ENCODE data around the gene FAM53A.
A peak's percentile ranks its signal among the peaks of the same experiment; 100 is the strongest.

The FAM53A gene, protein sequence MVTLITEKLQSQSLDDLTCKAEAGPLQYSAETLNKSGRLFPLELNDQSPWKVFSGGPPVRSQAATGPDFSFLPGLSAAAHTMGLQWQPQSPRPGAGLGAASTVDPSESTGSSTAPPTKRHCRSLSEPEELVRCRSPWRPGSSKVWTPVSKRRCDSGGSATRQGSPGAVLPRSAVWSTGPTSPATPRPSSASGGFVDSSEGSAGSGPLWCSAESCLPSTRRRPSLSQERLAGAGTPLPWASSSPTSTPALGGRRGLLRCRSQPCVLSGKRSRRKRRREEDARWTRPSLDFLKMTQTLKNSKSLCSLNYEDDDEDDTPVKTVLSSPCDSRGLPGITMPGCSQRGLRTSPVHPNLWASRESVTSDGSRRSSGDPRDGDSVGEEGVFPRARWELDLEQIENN

DNA sequence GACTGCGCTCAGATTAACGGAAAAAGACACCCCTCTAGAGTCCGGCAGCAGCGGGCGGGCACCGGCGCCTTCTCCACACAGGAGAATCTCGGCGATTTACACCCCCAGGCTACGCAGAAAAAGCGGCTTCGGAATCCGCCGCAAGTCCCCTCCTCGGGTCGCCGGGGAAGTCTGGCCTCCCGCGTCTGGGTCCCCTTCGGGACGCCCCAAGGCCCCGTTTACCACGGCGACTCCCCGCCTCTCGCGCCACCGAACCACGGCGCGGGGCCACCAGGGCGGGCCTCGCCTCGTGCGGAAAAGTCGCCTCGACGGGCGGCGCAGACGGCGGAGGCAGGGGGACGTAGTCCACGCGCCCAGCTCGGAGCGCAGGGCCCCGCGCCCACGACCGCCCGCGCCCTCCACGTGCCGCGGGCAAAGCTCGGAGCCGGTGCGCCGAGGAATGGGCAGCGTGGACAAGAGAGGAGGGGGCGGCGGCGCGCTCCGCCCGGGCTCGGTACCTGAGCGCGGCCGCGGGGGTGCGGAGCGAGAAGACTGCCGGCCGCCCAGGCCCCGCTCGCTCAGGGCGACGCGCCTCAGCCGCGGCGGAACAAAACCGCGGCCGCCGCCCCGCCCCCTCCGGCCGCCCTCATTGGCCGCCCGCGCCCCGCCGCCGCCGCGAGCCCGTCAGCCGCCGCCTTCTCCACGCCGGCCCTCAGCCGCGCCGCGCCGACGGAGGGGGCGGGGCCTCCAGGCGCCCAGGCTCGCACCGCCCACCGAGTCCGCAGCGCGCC lies at the start of gene FAM53A:
FAM53A (minus strand) TSS at position 578 of the 770 bp plus-strand sequence. CDS start 15,572 bp downstream, outside the sequence.
- DNase-seq (ENCODE audit: low spot score), result peak; percentile 98

DNA sequence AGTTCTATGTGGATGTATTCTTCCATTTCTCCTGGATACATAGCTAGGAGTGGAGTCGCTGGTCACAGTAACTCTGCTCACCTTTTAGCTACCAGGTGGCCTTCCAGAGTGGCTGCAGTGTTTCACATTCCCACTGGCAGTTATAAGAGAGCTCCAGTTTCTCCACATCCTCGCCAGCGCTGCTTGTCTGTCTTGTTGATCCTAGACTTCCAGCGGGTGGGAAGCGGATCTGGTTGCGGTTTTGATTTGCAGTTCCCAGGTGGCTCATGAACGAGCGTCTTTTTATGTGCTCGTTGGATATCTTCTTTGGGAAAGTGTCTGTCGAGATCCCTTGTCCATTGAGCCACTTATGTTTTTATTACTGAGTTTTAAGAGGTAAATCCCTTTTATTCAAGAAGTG lies 48.8 kb upstream of the FAM53A start:
- DNase-seq (ENCODE audit: low spot score), result no peak

DNA sequence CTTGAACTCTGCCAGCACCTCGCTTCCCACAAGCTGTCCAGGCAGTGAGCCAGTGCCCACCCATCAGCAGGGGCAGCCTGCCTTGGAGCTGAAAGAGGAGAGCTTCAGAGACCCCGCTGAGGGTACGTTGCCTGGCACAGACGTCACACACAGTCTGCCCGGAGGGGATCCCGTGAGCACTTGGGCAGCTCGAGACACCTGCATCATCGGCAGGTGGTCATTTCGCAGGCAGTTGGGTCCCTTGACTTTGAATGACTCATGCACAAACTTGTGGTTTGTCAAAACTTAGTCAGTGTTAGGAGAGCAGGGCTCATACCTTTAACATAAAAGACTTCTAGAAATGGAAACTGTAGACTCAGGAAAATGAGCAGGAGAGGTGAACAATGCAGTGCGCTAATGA lies 47.1 kb upstream of the FAM53A start:
- DNase-seq (ENCODE audit: low spot score), result no peak

DNA sequence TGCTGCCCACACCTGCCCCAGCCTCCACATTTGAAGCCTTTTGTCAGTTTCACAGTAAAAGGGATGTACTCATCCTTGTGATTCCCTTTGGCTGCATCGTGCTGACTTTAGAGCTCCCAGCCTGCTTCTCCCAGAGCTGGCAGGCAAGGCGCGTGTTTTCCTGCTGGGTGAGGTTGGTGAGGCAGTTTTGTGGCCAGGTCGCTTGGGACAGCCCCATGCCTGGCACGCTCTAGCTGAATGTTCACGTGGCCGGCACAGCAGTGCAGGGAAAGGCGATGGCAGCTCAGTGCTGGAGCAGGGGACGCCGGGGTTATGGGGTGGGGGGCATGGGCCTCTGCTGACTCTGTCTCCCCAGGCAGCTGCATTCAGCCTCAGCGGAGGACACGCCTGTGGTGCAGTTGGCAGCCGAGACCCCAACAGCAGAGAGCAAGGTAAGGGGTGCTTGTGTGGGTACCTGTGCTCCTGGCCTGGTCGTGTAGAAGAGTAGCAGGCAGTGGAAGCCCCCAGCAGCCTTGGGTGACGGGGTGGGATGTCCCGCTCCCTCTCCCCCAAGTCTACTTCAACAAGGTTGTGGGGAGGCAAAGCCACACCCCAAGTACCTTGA lies 46.5 kb upstream of the FAM53A start:
- DNase-seq (ENCODE audit: low spot score), result no peak

DNA sequence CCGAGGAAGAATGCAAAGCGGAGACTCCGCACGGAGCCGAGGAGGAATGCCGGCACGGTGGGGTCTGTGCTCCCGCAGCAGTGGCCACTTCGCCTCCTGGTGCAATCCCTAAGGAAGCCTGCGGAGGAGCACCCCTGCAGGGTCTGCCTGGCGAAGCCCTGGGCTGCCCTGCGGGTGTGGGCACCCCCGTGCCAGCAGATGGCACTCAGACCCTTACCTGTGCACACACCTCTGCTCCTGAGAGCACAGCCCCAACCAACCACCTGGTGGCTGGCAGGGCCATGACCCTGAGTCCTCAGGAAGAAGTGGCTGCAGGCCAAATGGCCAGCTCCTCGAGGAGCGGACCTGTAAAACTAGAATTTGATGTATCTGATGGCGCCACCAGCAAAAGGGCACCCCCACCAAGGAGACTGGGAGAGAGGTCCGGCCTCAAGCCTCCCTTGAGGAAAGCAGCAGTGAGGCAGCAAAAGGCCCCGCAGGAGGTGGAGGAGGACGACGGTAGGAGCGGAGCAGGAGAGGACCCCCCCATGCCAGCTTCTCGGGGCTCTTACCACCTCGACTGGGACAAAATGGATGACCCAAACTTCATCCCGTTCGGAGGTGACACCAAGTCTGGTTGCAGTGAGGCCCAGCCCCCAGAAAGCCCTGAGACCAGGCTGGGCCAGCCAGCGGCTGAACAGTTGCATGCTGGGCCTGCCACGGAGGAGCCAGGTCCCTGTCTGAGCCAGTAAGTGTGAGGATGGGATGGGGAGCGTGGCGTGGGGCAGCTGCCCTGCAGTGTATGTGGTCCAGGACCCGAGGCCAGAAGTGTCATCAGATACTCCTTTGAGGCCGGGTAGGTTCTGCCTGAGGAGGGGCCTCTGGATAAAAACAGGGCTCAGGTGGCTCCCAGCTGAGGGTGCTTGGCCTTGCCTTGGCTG lies 44.2 kb upstream of the FAM53A start:
- DNase-seq (ENCODE audit: low spot score), result no peak

DNA sequence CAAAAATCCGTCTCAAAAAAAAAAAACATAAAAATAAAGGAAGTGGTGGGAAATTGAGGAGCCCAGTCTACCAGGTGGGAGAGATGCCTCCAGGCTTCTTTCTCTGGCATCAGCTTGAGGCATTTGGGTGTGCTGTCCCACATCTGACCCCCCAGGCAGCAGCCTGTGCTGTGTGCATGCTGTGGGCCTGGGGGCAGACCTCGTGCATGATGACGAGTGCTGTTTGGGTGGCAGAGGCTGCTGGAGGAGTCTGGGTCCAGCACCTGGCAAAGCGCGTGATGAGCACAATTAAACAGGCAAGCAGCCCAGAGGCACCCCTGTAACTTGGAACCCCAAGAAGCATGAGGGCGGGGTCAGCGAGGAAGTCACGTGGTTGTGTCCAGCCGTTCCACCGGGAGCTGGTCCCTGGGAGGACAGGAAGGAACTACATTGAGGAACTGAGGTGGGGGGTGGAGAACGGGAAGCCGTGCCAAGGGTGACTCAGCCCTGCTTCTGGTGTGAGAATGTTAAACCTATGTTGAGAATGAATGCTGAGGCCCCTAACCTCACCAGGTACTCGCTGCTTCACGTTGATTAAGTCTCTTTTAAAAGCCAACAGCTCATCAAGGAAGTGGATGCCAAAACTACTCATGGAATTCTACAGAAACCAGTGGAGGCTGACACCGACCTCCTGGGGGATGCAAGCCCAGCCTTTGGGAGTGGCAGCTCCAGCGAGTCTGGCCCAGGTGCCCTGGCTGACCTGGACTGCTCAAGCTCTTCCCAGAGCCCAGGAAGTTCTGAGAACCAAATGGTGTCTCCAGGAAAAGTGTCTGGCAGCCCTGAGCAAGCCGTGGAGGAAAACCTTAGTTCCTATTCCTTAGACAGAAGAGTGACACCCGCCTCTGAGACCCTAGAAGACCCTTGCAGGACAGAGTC lies 43.3 kb upstream of the FAM53A start:
- DNase-seq (ENCODE audit: low spot score), result no peak

DNA sequence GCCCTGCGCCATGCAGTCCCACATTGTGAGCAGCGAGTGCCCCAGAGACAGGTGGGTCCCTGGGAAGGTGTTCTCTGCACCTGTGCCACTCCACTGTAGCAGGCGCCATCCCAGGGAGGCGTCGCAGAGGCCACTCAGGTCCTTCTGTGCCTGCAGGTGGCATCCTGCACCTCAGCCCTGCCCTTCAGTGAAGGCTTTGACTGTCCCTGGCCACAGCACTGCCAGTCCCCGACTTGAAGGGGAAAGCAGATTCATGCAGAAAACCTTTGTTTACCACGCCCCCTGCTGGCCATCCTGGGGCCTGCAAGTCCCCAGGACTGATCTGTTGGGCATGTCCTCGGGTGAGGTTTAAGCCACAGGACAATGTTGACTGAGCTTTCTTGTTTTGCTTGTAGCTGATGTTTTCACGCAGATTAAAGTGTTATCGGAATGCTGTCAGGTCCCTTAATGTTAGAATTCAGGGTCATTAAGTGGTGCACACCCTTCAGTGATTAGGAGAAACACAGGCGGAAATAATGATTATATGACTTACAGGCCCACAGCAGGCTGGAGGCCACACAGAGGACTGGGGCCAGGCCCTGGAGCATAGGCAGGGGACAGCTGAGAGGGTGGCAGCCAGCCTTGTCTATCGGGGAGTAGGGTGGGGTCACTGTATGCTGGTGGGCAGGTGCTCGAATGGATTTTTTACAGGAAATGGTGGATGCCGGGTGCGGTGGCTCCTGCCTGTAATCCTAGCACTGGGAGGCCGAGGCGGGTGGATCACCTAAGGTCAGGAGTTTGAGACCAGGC lies 42.2 kb upstream of the FAM53A start:
- DNase-seq (ENCODE audit: low spot score), result peak; percentile 86

DNA sequence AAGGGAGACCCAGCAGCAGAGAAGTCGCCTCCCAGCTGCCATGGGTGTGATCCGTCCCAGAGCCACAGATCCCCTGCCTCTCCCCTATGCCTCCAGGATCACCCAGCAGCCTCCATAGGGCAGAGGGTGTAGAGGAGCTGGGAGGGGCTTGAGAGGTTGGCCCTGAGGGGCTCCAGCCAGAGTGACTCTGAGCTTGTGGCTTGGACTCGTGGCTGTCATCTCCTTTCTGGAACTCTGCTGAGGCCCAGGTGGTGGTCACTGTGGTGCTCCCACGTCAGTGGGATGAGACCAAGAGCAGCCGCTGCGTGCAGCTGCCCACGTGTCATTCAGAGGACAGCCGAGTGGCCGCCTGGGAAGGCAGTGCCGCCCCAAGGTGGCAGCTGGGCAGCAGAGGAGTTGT lies 41.4 kb upstream of the FAM53A start:
- no peak for DNase-seq (ENCODE audit: low spot score)

DNA sequence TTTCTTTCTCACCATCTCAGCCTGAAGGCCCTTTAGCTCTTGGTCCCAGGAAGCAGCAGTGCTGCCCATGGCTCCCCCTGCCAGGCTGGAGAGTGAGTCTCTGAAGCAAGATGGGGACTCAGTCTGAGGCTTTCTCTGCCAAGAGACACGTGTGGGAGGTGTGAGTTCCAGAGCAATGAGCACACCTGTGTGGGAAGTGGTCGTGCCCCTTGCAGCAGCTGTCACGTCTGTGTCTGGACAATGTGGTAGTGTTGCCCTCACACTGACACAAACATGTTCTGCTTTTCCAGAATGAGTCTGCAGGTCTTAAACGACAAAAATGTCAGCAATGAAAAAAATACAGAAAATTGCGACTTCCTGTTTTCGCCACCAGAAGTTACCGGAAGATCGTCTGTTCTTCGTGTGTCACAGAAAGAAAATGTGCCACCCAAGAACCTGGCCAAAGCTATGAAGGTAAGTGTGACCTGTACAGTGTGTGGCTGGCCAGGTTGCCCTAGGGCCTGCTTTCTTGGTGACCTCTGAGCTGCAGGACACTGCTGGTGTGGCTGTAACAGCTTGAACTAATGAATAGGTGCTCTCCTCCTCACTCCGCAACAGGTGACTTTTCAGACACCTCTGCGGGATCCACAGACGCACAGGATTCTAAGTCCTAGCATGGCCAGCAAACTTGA lies 39.2 kb upstream of the FAM53A start:
- DNase-seq (ENCODE audit: low spot score), result no peak

DNA sequence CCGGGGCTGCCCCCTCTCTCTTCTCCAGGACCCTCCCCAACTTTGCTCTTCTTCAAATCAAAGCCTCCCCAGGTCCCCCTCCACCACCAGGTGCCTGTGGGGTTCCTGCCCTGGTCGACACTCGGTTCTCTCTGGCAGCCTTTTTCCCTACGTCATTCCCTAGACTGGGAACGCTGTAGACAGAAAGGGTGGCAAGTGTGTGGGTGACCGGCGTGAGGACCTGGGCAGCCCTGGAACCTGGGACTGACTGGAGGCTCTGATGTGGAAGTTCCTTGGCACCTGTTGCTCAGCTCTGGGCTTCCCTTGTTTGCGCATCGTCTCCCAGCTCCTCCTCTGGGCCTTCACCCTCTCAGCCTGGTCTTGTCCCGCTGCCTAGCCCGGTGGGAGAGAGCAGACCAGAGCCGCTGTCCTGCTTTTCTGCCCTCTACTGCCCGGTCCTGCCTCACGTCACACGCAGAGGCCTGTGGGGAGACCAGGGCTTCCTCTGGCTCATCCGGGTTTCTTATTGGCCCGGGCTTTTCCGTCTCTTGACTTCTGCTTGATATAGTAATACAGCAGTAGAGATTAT lies 38.5 kb upstream of the FAM53A start:
- no peak for DNase-seq (ENCODE audit: low spot score)

DNA sequence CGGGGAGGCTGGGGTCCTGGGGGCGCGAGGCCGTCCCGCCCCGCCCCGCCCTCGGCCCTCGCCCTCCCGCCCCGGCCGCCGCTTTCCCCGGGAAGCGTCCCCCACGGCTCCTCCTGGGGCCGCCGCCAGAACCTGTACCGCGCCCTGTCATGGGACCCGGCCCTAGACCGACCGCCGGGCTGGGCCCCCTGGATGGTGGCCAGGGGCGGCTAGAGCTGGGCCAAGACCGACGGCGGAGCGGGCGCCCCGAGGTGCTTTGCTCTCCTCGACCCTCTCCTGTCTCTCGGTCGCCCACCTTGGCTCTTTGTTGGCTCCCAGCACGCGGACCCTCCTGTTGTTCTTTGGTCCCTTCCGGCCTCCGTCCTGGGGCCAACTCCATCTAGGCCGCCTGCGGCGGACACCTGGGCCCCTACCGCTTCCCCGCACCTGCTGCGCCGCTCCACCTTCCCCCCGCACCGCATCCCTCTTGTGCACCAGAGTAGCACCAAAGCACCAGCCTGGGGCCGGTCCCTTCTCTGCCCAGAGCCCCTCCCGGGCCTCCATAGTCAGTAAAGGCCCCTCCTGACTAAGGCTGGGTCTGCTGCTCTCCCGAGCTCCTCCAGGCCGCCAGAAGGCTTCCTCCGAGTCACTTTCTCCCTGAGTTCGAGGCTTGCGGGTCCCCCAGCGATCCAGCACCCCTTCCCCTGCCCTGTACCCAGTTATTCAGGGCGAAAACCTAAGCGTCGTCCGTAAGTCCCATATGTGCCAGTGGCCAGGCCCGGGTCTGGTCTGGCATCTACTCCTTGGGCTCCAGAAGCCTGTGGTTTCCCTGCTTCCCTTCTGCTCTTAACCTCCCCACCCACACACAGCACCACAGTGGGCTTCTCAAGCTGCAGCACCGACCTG lies 37.8 kb upstream of the FAM53A start:
- DNase-seq (ENCODE audit: low spot score), result no peak

DNA sequence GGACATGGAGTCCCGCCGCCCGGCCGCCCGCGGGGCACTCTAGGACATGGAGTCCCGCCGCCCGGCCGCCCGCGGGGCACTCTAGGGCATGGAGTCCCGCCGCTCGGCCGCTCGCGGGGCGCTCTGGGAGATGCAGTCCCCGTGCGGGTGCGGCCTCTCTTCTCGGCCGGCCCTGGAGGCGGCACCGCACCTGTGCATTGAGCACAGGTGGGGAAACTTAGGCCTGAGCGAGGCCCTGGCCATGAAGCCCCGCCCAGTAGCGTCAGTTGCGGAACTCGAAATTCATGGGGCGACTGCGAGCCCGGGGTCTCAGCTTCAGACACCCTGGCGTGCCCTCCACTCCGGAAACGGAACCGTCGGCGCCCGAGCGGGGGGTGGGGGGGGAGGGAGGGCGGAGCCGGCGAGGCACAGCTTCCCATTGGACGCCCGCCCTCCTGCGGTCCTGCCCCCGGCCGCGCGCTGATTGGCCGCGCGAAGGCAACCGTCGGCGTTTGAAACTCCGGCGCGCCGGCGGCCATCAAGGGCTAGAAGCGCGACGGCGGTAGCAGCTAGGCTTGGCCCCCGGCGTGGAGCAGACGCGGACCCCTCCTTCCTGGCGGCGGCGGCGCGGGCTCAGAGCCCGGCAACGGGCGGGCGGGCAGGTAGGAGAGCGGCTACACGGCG lies 37.0 kb upstream of the FAM53A start, which contains the start of the genes TACC3 and TMEM129:
TACC3 (plus strand) TSS at position 519 of the 663 bp plus-strand sequence. CDS start 1,901 bp downstream, outside the sequence.
TMEM129 (minus strand) TSS at position 321 of the 663 bp plus-strand sequence. CDS start 486 bp downstream, outside the sequence.
- DNase-seq (ENCODE audit: low spot score), result peak; percentile 100

DNA sequence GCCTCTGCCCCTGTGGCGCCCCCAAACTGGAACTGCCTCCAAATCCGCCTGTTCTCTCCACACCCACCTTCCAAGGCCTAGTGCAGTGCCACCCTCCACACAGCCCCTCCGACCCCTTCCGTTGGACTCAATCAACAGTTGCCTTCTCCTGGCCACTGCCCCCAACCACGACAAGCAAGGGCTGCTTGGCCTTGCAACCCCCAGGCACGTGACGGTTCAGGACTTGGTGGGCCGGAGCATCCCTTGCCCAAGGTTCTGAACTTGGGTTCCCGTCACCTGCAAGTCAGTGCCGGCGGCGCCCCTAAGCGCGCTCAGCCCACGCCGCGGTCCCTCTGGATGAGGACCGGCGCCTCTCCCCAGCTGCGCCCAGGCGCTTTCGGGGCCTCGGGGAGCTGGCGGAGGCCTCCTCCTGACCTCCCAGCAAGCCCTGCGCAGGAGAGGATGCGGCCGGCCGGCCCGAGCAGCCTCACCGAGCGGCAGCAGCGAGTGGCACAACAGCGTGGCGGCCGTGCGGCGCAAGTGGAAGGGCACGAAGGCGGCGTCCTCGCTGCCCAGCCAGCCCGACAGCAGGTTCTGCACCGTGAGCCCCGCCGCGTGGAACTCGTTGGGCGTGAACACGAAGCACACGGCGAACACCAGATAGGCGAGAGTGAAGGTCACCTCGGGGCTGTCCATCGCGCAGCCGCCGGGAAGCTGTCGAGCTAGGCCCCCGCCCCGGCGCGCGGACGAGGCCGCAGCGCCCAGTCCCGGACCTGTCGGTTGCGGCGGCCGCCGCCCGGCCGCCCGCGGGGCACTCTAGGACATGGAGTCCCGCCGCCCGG lies 36.3 kb upstream of the FAM53A start:
- DNase-seq (ENCODE audit: low spot score), result peak; percentile 68

DNA sequence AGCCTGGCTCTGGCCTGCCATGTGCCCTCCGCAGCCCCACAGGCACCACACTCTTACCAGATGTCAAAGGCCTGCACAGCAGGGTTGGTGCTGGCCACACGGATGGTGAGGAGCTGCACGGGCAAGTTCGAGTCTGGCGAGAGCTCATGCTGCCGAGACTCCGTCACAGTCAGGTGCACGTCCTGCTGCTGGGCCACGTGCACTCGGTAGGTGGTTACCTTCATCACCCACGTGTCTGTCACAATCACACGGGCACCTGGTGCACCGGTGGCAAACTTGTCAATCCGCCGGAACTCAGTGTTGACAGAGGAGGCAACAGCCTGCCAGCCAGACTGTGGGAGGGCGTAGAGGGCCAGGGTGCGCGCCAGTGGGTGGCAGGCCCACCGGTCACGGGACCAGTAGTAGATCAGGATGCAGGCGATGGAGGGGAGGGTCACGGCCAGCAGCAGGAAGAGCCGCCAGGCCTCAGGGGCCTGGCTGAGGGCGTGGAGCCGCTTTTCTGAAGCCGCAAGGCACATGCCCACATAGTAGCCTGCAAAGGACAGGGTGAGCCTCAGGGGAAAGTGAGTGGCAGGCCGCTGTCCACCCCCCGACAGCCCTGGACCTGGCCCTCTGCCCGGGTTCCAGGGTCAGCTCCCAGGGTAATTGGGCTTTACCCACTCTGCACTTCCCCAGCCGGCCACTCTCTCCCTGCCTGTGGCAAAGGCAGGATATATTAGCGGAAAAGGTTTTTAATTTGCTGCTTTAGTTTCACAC lies 34.2 kb upstream of the FAM53A start:
- no peak for DNase-seq (ENCODE audit: low spot score)

All from AG08396 (cell line).